ENCODE measurements around the gene SCARB1.

SCARB1 gene

DNA sequence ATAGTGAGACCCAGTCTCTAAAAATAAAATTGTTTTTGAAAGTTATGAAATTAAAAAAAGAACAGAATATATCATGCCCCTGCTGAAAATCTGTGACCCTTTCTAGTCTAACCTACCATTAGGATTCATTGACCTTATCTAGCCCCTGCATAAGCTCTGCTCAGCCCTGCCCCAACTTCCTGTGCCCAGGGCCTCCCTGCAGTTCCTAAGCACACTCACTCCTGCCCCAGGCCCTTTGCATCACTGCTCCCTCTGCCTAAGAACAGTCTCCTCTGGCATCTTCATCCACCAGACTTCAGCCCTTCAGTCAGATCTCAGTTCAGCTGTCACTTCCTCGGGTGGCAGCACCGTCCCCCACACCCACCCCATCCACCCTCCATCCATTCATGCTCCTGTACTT, 55.4 kb downstream of the SCARB1 start:
- DNase-seq (ENCODE audit: low read depth, low spot score) = no peak
- H3K27ac ChIP-seq = no peak overlapping the region

DNA sequence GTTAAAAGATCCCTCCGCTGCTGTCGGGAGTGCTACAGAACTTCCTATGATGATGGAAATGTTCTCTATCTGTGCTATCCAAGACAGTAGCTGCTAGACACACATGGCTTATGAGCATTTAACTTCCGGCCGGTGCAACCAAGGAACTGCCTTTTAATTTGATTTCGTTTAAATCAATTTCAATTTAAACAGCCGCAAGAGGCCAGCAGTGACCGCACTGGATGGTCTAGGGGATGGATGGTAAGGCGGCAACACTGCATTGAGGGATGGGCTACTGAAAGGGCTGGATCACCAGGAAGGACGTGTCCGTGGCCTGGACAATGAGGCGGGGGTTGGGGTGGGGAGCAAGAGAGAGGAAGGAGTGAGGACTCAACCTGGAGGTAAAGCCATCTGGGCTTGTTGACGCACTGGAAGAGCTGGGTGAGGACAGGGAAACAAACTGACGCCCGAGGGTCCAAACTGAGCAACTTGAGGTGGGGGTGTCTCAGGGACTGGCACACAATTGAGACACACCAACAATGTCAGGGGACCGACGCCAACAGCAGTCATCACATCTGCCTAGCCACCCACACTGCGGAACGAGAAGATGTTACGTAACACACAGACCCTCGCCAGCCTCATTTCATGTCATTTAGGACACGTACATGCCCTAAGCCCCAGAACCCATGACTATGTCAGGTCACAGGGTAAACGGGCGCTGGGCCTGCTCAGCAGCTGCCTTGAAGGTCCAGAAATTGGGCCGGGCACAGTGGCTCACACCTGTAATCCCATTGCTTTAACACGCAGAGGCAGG, 57.6 kb downstream of the SCARB1 start:
- no peak overlapping the region for H3K27ac ChIP-seq
- DNase-seq (ENCODE audit: low read depth, low spot score) = no peak

- H3K27ac ChIP-seq = no peak overlapping the region
- DNase-seq (ENCODE audit: low read depth, low spot score) = no peak
Observed at GRCh38 chr12:124805050-124805449, 58.6 kb downstream of the SCARB1 start.

- H3K27ac ChIP-seq = no peak overlapping the region
- no peak for DNase-seq (ENCODE audit: low read depth, low spot score)
Observed at GRCh38 chr12:124804011-124804621, 59.5 kb downstream of the SCARB1 start.

- no peak for DNase-seq (ENCODE audit: low read depth, low spot score)
- no peak overlapping the region for H3K27ac ChIP-seq
Observed at GRCh38 chr12:124802361-124802760, 61.3 kb downstream of the SCARB1 start.

GRCh38 chr12:124800506-124800905, 63.2 kb downstream of the SCARB1 start:
- DNase-seq (ENCODE audit: low read depth, low spot score) = no peak
- no peak overlapping the region for H3K27ac ChIP-seq

- no peak for DNase-seq (ENCODE audit: low read depth, low spot score)
Observed at GRCh38 chr12:124797321-124797720, 66.3 kb downstream of the SCARB1 start.

DNA sequence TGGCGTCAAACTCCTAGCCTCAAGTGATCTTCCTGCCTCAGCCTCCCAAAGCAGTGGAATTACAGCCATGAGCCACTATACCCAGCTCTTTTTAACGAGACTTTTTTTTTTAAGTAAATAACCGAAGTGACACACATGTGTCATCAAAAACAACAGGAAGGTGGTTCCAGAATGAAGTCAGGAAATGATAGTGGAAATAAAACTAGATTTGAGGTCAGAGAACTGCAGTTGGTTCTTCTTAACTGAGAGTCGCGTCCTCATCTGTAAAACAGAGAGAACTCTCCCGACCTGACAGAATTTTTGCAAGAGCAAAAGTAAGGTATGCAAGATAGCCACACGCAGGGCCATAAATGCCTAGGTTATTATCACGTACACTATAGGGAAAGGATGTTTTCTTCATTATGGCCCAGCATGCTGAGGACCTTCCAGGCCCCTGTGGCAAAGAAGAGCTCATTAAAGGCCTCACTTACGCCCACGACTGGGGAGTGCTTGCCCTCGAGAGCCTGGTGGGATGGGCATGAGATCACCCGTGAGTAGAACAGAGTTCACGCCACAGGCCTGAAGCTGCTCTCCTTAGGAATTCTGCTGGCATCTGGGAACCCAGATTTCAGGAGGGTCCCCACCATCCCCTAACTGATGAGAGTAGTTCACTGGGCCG, 67.2 kb downstream of the SCARB1 start:
- H3K27ac ChIP-seq = no peak overlapping the region
- no peak for DNase-seq (ENCODE audit: low read depth, low spot score)

More at GRCh38 chr12:124797321-124797720, 66.3 kb downstream of the SCARB1 start:
- no peak overlapping the region for H3K27ac ChIP-seq

- H3K27ac ChIP-seq = no peak overlapping the region
- no peak for DNase-seq (ENCODE audit: low read depth, low spot score)
Observed at GRCh38 chr12:124795081-124795948, 68.3 kb downstream of the SCARB1 start.

- no peak overlapping the region for H3K27ac ChIP-seq
- DNase-seq (ENCODE audit: low read depth, low spot score) = no peak
Observed at GRCh38 chr12:124792961-124793441, 70.7 kb downstream of the SCARB1 start.

DNA sequence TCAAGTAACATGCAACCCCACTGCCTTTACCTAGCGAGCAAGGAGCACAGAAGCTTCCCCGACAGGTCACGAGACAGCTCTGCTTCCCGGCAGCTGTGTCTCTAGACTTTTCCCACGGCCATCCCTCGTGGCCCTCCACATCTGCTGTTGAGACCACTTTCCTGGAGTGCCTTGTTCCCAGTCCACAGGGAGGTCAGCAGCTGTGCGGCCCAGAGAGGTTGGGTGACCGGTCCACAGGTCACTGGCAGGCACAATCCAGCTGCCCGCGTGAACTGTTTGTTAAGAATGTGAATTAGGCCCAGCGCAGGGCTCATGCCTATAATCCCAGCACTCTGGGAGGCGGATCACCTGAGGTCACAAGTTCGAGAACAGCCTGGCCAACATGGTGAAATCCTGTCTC, 71.5 kb downstream of the SCARB1 start:
- no peak overlapping the region for H3K27ac ChIP-seq
- DNase-seq (ENCODE audit: low read depth, low spot score) = no peak

DNA sequence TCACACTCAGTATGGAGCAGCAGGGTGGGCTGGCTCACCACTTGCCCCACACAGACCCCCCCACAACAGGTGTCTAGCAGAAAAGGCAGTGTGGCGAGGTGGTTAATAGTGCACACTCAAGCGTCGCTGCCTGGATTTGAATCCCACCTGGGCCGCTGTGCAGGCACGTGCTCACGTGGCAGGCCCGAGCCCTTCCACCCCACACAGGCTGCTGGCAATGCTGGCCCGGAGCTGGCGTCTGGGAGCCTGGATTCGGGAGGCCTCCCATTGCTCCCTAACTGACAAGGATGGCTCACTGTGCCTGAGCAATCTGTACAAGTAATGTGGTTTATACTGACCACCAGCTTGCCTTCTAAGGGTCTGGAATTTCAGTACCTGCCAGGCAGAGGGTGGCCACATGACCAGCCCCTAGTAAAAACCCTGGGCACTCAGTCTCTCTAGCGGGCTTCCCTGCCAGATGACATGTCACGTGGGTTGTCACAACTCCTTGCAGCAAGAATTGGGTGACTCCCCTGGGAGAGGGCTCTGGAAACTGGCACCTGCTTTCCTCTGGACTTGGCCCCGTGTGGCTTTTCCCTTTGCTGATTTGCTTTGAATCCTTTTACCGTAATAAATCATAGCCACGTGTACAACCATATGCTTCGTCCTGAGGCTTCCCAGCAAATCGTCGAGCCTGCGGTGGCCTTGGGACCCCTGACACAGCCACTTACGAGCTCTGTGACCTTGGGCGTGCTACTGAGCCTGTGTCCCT, 72.8 kb downstream of the SCARB1 start:
- no peak overlapping the region for H3K27ac ChIP-seq
- no peak for DNase-seq (ENCODE audit: low read depth, low spot score)

DNA sequence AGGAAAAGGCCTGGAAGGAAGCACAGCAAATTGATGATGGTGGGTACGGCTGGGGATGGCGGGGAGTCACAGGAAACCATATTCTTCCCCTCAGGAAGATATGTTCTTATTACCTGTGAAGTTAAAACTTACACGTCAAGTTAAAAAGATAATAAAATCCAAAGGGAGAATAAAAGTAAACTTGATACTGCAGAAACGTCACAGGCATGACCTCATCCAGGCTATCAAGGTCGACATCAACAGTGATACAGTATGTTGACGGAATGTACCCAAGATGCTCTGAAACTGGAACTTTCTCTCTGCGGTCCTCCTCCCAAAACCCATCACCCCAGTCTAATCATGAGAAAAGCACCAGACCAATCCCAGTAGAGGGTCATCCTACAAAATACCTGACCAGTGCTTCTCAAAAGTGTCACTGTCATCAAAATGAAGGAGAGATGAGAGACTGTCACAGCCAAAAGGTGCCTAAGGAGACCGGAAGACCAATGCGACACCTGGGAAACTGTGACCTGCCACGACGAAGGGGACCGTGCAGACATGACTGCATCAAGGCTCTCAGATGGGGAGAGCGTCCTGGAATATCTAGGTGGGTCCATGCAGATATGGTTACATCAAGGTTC, 74.6 kb downstream of the SCARB1 start:
- no peak overlapping the region for H3K27ac ChIP-seq
- DNase-seq (ENCODE audit: low read depth, low spot score) = no peak

DNA sequence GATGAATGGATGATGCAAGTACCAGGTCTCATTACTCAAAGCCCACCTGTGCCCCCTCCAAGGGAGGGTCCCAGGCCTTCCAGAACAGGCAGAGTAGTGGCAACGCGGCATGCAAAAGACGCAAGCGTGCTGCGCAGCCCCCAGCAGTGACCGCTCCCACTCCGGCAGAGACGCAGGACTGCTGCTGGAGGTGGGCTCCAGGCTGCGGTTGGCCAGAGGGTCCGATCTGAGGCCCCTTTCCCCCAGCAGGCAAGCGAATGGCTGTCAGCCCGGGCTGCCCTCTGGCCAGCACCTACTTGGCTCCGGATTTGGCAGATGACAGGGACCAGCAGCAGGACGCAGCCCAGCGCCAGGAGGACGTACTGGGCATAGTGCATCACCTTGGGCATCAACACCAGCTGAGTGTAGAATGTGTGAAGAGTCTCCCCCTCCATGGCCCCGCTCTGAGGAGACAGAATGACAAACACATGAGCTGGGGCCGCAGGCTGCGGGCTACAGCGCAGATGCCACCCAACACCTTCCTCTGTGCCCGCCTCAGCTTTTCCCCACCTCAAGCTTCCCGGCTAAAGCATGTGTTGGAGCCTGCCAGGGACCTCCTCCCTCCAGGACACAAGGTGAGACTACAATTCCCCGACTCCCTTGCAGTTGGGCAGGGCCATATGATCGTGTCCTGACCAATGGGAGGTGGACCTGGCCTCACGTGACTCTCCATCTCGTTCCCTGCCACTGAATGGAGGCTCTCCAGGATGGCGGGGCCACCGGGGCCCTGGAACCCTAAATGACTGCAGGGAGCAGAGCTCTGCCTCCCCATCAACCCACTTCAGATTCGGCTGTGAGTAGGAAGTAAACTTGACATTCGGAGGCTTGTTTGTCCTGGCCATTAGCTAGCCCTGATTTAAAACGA, 77.4 kb downstream of the SCARB1 start:
- peak; percentile 29 for DNase-seq (ENCODE audit: low read depth, low spot score)
- no peak overlapping the region for H3K27ac ChIP-seq

DNA sequence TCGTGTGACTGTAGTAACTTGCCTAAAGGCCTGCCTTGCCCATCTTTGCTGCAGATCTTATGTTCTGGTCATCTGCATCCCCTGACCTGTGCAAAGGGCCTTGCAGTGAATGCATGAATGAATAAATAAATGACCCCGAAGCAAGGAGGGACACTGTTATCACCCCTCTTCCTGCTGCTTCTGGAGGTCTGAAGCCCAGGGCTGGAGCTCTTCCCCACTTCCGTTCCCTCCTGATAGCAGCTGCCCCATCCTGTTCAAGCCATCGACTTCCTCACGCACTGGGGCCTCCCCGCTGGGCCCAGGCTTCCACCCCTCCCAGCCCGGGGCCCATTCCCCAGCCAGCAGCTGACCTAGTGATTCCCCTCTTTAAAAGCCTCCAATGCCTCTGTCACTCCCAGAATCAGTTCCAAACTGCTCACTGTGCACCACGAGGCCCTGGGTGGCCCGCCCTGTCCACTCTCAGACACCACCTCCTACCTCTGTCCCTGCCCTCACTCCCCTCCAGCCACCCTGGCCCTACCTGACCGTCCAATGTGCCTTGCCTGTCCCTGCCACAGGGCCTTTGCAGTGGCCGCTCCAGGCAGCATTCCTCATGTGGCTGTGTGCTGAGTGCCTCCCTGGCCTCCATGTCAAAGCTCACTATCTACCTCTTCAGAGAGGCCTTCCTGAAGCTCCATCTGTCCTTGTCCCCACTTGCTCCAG, 78.6 kb downstream of the SCARB1 start:
- DNase-seq (ENCODE audit: low read depth, low spot score) = no peak
- H3K27ac ChIP-seq = no peak overlapping the region

GRCh38 chr12:124783087-124783486, 80.6 kb downstream of the SCARB1 start:
- DNase-seq (ENCODE audit: low read depth, low spot score) = no peak
- H3K27ac ChIP-seq = no peak overlapping the region

DNA sequence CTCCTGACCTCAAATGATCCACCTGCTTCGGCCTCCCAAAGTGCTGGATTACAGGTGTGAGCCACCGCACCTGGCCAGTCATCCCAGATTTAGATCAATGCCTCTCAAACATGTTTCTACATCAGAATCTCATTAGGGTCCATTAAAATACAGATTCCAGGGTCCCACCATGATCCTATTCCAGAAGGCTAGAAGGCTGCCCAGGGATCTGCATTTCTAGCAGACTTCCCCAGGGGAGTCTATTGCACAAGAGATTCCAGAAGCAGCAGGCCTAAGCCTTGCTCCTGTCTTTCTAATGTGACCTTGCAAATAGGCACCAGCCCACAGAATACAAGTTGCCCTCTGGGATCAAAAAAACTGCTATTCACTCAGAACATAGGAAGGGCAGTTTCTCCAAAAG, 81.5 kb downstream of the SCARB1 start:
- H3K27ac ChIP-seq = no peak overlapping the region
- no peak for DNase-seq (ENCODE audit: low read depth, low spot score)

Data from epithelial cell of prostate (primary cell).